WTC11 (cell line): ENCODE results near the gene MYL12B.

Experiments used
- CTCF ChIP-seq: fragments of 200-600 bp; IDR thresholded peaks from 2 replicates; pipeline ENCODE4 v1.8.0; 2022; ENCODE audit warnings: antibody characterized with exemption
- E2F1 ChIP-seq: sonication (generic); formaldehyde crosslinking; IDR thresholded peaks from 2 replicates; pipeline ENCODE4 v1.8.0; 2022; ENCODE audit warnings: mild to moderate bottlenecking, missing genetic modification reagents
- HMGXB4 ChIP-seq: sonication (generic); formaldehyde crosslinking; IDR thresholded peaks from 2 replicates; pipeline ENCODE4 v1.8.1; 2023; ENCODE audit warnings: mild to moderate bottlenecking, moderate library complexity, missing genetic modification reagents
- JUN ChIP-seq: sonication (generic); formaldehyde crosslinking; IDR thresholded peaks from 2 replicates; pipeline ENCODE4 v1.8.0; 2023; ENCODE audit warnings: mild to moderate bottlenecking, missing genetic modification reagents
- SP1 ChIP-seq: sonication (generic); formaldehyde crosslinking; conservative IDR thresholded peaks from 2 replicates; pipeline ENCODE4 v1.8.1; 2022; ENCODE audit warnings: missing genetic modification reagents
- ZNF317 ChIP-seq: sonication (generic); formaldehyde crosslinking; IDR thresholded peaks from 2 replicates; pipeline ENCODE4 v1.8.1; 2023; ENCODE audit warnings: low read depth, mild to moderate bottlenecking, moderate library complexity, missing genetic modification reagents, borderline replicate concordance
- TF ChIP-seq, protein P1 (sequence below): sonication (generic); formaldehyde crosslinking; IDR thresholded peaks from 2 replicates; pipeline ENCODE4 v1.8.1; 2023; ENCODE audit warnings: mild to moderate bottlenecking, missing genetic modification reagents, borderline replicate concordance
- TF ChIP-seq, protein P2 (sequence below): sonication (generic); formaldehyde crosslinking; IDR thresholded peaks from 2 replicates; pipeline ENCODE4 v1.8.0; 2022; ENCODE audit warnings: missing genetic modification reagents

DNA sequence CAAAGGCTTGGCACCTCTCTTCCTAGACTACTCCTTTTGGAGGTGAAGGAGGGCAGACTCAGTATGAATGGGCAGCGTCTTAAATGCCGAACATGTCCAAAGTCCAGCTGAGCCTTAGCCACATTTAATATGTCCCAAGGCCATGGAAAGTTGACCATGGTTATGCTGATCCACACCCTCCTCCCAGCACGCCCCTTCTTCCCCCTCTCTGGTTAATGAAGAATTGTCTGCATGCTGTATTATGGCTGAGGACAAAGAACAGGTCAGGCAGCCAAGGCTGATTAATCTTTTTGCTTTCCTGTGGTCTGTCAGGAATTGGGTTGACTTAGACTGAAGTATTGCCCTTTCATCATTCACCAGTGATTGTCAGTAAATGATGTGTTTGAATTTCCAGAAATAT is 36.3 kb upstream of the MYL12B start:
- TF ChIP-seq CTCF (no peak), HMGXB4 (CRISPR knock-in tag) (no peak), JUN (CRISPR knock-in tag) (no peak), E2F1 (CRISPR knock-in tag) (no peak), ZNF317 (CRISPR knock-in tag) (no peak), SP1 (CRISPR knock-in tag) (no peak)
- TF ChIP-seq, protein P1, sequence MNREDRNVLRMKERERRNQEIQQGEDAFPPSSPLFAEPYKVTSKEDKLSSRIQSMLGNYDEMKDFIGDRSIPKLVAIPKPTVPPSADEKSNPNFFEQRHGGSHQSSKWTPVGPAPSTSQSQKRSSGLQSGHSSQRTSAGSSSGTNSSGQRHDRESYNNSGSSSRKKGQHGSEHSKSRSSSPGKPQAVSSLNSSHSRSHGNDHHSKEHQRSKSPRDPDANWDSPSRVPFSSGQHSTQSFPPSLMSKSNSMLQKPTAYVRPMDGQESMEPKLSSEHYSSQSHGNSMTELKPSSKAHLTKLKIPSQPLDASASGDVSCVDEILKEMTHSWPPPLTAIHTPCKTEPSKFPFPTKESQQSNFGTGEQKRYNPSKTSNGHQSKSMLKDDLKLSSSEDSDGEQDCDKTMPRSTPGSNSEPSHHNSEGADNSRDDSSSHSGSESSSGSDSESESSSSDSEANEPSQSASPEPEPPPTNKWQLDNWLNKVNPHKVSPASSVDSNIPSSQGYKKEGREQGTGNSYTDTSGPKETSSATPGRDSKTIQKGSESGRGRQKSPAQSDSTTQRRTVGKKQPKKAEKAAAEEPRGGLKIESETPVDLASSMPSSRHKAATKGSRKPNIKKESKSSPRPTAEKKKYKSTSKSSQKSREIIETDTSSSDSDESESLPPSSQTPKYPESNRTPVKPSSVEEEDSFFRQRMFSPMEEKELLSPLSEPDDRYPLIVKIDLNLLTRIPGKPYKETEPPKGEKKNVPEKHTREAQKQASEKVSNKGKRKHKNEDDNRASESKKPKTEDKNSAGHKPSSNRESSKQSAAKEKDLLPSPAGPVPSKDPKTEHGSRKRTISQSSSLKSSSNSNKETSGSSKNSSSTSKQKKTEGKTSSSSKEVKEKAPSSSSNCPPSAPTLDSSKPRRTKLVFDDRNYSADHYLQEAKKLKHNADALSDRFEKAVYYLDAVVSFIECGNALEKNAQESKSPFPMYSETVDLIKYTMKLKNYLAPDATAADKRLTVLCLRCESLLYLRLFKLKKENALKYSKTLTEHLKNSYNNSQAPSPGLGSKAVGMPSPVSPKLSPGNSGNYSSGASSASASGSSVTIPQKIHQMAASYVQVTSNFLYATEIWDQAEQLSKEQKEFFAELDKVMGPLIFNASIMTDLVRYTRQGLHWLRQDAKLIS (CRISPR knock-in tag) = no peak
- TF ChIP-seq, protein P2, sequence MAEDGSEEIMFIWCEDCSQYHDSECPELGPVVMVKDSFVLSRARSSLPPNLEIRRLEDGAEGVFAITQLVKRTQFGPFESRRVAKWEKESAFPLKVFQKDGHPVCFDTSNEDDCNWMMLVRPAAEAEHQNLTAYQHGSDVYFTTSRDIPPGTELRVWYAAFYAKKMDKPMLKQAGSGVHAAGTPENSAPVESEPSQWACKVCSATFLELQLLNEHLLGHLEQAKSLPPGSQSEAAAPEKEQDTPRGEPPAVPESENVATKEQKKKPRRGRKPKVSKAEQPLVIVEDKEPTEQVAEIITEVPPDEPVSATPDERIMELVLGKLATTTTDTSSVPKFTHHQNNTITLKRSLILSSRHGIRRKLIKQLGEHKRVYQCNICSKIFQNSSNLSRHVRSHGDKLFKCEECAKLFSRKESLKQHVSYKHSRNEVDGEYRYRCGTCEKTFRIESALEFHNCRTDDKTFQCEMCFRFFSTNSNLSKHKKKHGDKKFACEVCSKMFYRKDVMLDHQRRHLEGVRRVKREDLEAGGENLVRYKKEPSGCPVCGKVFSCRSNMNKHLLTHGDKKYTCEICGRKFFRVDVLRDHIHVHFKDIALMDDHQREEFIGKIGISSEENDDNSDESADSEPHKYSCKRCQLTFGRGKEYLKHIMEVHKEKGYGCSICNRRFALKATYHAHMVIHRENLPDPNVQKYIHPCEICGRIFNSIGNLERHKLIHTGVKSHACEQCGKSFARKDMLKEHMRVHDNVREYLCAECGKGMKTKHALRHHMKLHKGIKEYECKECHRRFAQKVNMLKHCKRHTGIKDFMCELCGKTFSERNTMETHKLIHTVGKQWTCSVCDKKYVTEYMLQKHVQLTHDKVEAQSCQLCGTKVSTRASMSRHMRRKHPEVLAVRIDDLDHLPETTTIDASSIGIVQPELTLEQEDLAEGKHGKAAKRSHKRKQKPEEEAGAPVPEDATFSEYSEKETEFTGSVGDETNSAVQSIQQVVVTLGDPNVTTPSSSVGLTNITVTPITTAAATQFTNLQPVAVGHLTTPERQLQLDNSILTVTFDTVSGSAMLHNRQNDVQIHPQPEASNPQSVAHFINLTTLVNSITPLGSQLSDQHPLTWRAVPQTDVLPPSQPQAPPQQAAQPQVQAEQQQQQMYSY = no peak
